MCF 10A (cell line): ENCODE measurements around the gene FHOD1. TPM values are rescaled to one million over a fixed set of nuclear protein-coding genes. Genes with fewer than 3 reads are reported as not detected.
A peak's percentile ranks its signal among the peaks of the same experiment; 100 is the strongest.

Source experiments
- BruUV-seq: library from RNA; stranded (reverse); fragments of 400-500 nt; replicated peaks from 2 replicates; lab custom pipeline; 2021; lab: Mats Ljungman, UMichigan
- CTCF ChIA-PET: fragments of 300-600 bp; sonication (Branson Sonifier 250); formaldehyde crosslinking; extraction: SDS; loops from one replicate; lab custom pipeline; 2021; ENCODE audit warnings: antibody characterized with exemption, inconsistent platforms; lab: Yijun Ruan, JAX
- POLR2A ChIA-PET: fragments of 300-600, 350-650 bp; sonication (Branson Sonifier 250); formaldehyde crosslinking; extraction: SDS; loops from one replicate; lab custom pipeline; 2020; ENCODE audit warnings: antibody characterized with exemption, inconsistent platforms; lab: Yijun Ruan, JAX
- DNase-seq: peaks from one replicate; pipeline ENCODE4 v3.0.0-alpha.2; 2018; ENCODE audit not compliant: unreplicated experiment
- H3K27ac Mint-ChIP-seq: one replicate; pipeline ENCODE4 v1.8.0; 2022; ENCODE audit warnings: mild to moderate bottlenecking, low read depth, mixed read lengths; ENCODE audit not compliant: unreplicated experiment
- H3K27me3 Mint-ChIP-seq: one replicate; pipeline ENCODE4 v1.8.0; 2022; ENCODE audit warnings: mixed read lengths; ENCODE audit not compliant: insufficient read depth, unreplicated experiment
- H3K36me3 Mint-ChIP-seq: one replicate; pipeline ENCODE4 v1.8.0; 2022; ENCODE audit warnings: mild to moderate bottlenecking, moderate library complexity, mixed read lengths; ENCODE audit not compliant: insufficient read depth, unreplicated experiment
- H3K4me1 Mint-ChIP-seq: one replicate; pipeline ENCODE4 v1.8.0; 2022; ENCODE audit warnings: mixed read lengths; ENCODE audit not compliant: insufficient read depth, unreplicated experiment
- H3K4me3 Mint-ChIP-seq: one replicate; pipeline ENCODE4 v1.8.0; 2022; ENCODE audit warnings: mild to moderate bottlenecking, moderate library complexity, mixed read lengths; ENCODE audit not compliant: unreplicated experiment
- H3K9me3 Mint-ChIP-seq: one replicate; pipeline ENCODE4 v1.8.0; 2022; ENCODE audit warnings: mixed read lengths; ENCODE audit not compliant: unreplicated experiment
- CTCF ChIP-seq: fragments of 200-600 bp; IDR thresholded peaks from one replicate; pipeline ENCODE4 v1.8.0; 2022; ENCODE audit warnings: antibody characterized with exemption, mild to moderate bottlenecking; ENCODE audit not compliant: unreplicated experiment
- intact Hi-C: fragments of 100-400 bp; cut with micrococcal nuclease; formaldehyde crosslinking; loops from 2 replicates; pipeline ENCODE4 v1.14.1; 2022
- total RNA-seq: library from RNA; stranded (reverse); gene quantifications from 2 replicates; pipeline ENCODE4 v1.2.3, GENCODE V29; 2022

The FHOD1 gene
- total RNA-seq, 1 experiment from 2014 or later = 14.7 TPM

GRCh38 chr16:67279296-67280089 lies 32.2 kb upstream of the FHOD1 start, which contains the start of gene PLEKHG4:
Gene PLEKHG4, plus strand, starts transcription at chr16:67279532. Its CDS starts 513 bp downstream, at chr16:67280045.
- Mint-ChIP-seq H3K36me3 (peaks cover 36% of the 10 kb centered on the region), H3K27ac (peak within 1 kb of the TSS; percentile 74), H3K9me3 (no peaks in the 10 kb centered on the region), H3K4me3 (peak within 1 kb of the TSS; percentile 74), H3K4me1 (peaks cover 33% of the 10 kb centered on the region), H3K27me3 (no peaks in the 10 kb centered on the region)
- TF ChIP-seq CTCF = peak; percentile 76
- intact Hi-C loops = loop anchor here (2.0 to 5.0 kb wide), 2 partner anchors 33 to 87 kb away; partner anchors contain the start of gene E2F4
- BruUV-seq = TSS peak; percentile 55
- ChIA-PET CTCF (interaction anchor here (0.7 to 3.2 kb wide), 6 partner anchors 9 to 148 kb away, joined by 3 to 13 read pairs (median 4); no protein-coding TSS in a partner anchor), POLR2A (interaction anchor here (0.6 to 1.0 kb wide), 2 partner anchors 123 to 578 kb away, joined by 3 to 4 read pairs; no protein-coding TSS in a partner anchor)
- DNase-seq = peak; percentile 78

GRCh38 chr16:67278773-67279295 lies 31.6 kb upstream of the FHOD1 start:
- no peak for DNase-seq
- intact Hi-C loops = loop anchor here (2.0 to 5.0 kb wide), 2 partner anchors 33 to 86 kb away; partner anchors contain the start of gene E2F4
- no peaks in the 10 kb centered on the region for H3K9me3 Mint-ChIP-seq
- BruUV-seq = no TSS peak
- H3K4me3 Mint-ChIP-seq = peak overlapping the region; percentile 74
- peaks cover 29% of the 10 kb centered on the region for H3K4me1 Mint-ChIP-seq
- ChIA-PET POLR2A (interaction anchor here (0.6 to 1.0 kb wide), 3 partner anchors 13 to 579 kb away, joined by 3 to 4 read pairs (median 4); no protein-coding TSS in a partner anchor), CTCF (interaction anchor here (0.7 to 2.8 kb wide), 5 partner anchors 16 to 169 kb away, joined by 3 to 13 read pairs (median 3); no protein-coding TSS in a partner anchor)
- H3K27ac Mint-ChIP-seq = peak overlapping the region; percentile 74
- no peak for TF ChIP-seq CTCF
- H3K36me3 Mint-ChIP-seq = peaks cover 39% of the 10 kb centered on the region
- H3K27me3 Mint-ChIP-seq = no peaks in the 10 kb centered on the region

GRCh38 chr16:67277999-67278772 lies 30.9 kb upstream of the FHOD1 start:
- Mint-ChIP-seq H3K27ac (peak overlapping the region; percentile 74), H3K27me3 (no peaks in the 10 kb centered on the region), H3K4me3 (peak overlapping the region; percentile 74), H3K4me1 (peaks cover 23% of the 10 kb centered on the region), H3K36me3 (peaks cover 39% of the 10 kb centered on the region), H3K9me3 (no peaks in the 10 kb centered on the region)
- peak; percentile 29 for TF ChIP-seq CTCF
- POLR2A ChIA-PET = interaction anchor here (0.5 to 1.4 kb wide), 8 partner anchors 10 to 579 kb away, joined by 3 to 7 read pairs (median 4); partner anchors contain the start of gene ATP6V0D1
- BruUV-seq = no TSS peak
- intact Hi-C loops = loop anchor here (1.0 to 5.0 kb wide), 3 partner anchors 34 to 138 kb away; partner anchors contain the start of genes E2F4 and ZDHHC1
- peak; percentile 80 for DNase-seq
- CTCF ChIA-PET = interaction anchor here (0.7 to 2.8 kb wide), 9 partner anchors 8 to 170 kb away, joined by 3 to 13 read pairs (median 3); no protein-coding TSS in a partner anchor
